Esophagus squamous epithelium (tissue), 5 donors: ENCODE results near the gene FBXO46. TPM values are rescaled to one million over a fixed set of nuclear protein-coding genes. Genes with fewer than 3 reads are reported as not detected.

Experiments used
- DNase-seq: peaks from one replicate; lab custom pipeline; 2025; lab: John Stamatoyannopoulos, UW
- H3K27ac ChIP-seq, 4 donors: fragments of 200-600 bp; sonication (generic); one replicate each; pipeline ENCODE4 v1.5.1; 2016 to 2019; ENCODE audit warnings: mild to moderate bottlenecking in 1 of 4
- H3K27me3 ChIP-seq, 4 donors: fragments of 200-600 bp; sonication (generic); 1 replicate in 3 of 4; 2 replicates in 1 of 4; pipeline versions ENCODE4 v1.5.1 to v1.6.0; 2017 to 2021; ENCODE audit warnings: antibody characterized with exemption in 1 of 4
- H3K36me3 ChIP-seq, 3 donors: fragments of 200-600 bp; sonication (generic); one replicate each; pipeline ENCODE4 v1.5.1; 2016 to 2019
- H3K4me1 ChIP-seq, 3 donors: fragments of 200-600 bp; sonication (generic); one replicate each; pipeline ENCODE4 v1.5.1; 2017 to 2019
- H3K4me3 ChIP-seq, 4 donors: fragments of 200-600 bp; sonication (generic); 1 replicate in 3 of 4; 2 replicates in 1 of 4; pipeline ENCODE4 v1.5.1; 2016 to 2019; ENCODE audit warnings: mild to moderate bottlenecking in 2 of 4, moderate library complexity in 1 of 4
- H3K9me3 ChIP-seq, 3 donors: fragments of 200-600 bp; sonication (generic); one replicate each; pipeline ENCODE4 v1.5.1; 2016 to 2019
- CTCF ChIP-seq, 6 experiments: fragments of 450-650 bp in 4 of 6; fragments of 200-600 bp in 2 of 6; sonication (generic) in 2 of 6; IDR thresholded peaks; one replicate each; pipeline ENCODE4 v1.5.1; 2016 to 2019; ENCODE audit warnings: antibody characterized with exemption in 6 of 6, mild to moderate bottlenecking in 4 of 6, moderate library complexity in 4 of 6
- POLR2A ChIP-seq, 4 donors: fragments of 450-650 bp; IDR thresholded peaks; one replicate each; pipeline ENCODE4 v1.6.1; 2017; ENCODE audit warnings: antibody characterized with exemption in 4 of 4, mild to moderate bottlenecking in 4 of 4, moderate library complexity in 3 of 4
- WGBS, 2 donors: methylation state at CpG; one replicate each; pipeline ENCODE4 v1.1.5; 2018; 5-methylcytosine and 5-hydroxymethylcytosine counted together
- intact Hi-C: fragments of 100-400 bp; cut with DNase I; formaldehyde crosslinking; loops from one replicate; pipeline ENCODE4 v1.15.0; 2022
- total RNA-seq, 4 donors: library from RNA; depleted of rRNA; stranded (reverse); fragments of >200 nt; gene quantifications; one replicate each; pipeline ENCODE4 v1.1.0, GENCODE V29; 2016
- donor health status: DM: yes; HTN: yes; CAD: no.

Gene FBXO46
- total RNA-seq, 4 donors from 2014 or later: 16.0 to 37.2 (median 25.9) TPM

DNA sequence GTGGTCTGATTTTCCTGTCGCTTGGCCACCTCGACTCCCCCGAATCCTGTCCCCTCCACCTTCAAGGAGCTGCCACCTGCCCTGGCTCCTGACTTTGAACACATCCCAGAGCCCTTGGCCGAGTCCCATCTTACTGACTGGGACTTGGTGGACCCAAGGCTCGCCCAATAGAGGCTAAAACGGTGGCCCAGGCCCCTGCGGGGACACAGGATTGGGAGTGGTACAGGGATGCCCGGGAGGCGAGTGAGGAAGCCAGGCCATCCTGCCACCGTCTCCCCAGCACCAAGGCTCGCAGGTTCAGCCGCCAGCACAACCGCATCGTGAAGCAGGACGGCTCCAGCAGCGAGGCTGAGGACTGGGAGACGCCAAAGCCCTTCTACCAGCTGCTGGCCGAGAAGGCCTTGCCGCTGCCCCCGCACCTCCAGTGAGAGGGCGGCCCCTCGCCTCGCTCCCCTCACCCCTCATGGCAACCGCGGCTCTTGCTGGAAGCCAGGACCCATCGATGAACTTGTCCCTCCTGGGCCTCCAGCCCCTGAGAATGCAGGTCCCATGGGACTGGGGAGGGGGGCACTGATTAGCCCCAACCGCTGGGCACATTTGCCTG lies 33.1 kb upstream of the FBXO46 start:
- TF ChIP-seq CTCF (IDR thresholded peaks at IDR 0.05) (no peak), POLR2A (IDR thresholded peaks at IDR 0.05) (no peak)
- Histone ChIP-seq H3K27ac (peak overlapping the region in 2 of 4 donors; percentile 96 to 98), H3K9me3 (no peaks in the 10 kb centered on the region), H3K4me3 (no peak overlapping the region), H3K36me3 (peaks cover 0 to 13% (median 0%) of the 10 kb centered on the region in 3 donors), H3K4me1 (peaks cover 20 to 60% (median 34%) of the 10 kb centered on the region in 3 donors), H3K27me3 (peaks cover 0 to 12% (median 0%) of the 10 kb centered on the region in 4 donors)
- 49 to 53% methylated on average over 4 to 16 of the region's 27 CpGs for WGBS, 2 donors
- intact Hi-C loops: loop anchor here (10.0 kb wide), 1 partner anchor 49 kb away; no protein-coding TSS in a partner anchor
- DNase-seq: no peak

DNA sequence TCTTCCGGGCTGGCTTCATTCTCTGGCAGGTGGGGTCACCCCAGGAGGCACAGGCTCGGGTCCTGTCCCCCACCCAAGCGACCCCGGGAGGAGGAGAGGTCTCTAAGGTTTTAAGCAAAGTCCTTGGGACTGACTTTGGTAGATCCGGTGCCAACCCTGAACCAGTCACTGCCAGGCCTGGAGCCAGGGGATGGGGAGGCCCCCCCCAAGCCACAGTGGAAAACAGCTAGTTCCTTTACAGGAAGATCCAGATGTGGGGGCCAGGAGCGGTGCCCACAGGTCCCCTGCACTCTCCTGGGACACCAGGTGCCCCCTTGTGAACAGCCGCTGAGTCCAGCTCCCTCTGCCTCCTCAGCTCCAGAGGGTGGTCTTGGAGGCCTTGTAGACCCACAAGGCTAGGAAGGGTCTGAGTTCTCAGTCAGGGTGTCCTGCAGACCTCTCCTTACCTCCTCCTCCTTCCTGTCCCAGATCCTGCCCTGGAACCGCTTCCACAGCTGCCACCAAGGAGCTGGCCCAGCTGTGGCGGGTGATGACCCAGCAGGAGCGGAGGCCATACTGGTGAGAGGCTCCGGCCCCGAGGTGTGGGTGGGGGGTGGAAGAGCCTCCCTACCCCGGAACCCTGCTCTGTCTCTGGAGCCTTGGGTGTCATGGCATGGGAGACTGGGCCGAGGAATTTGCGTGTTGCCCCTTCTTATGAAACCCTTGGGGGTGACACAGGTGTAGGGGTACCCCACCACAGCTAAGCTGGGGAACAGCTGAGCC lies 32.4 kb upstream of the FBXO46 start:
- 70 to 92% methylated on average over 4 to 7 of the region's 15 CpGs for WGBS, 2 donors
- Histone ChIP-seq H3K9me3 (no peaks in the 10 kb centered on the region), H3K27ac (no peak overlapping the region), H3K36me3 (peaks cover 0 to 13% (median 0%) of the 10 kb centered on the region in 3 donors), H3K4me3 (no peak overlapping the region), H3K27me3 (peaks cover 0 to 15% (median 0%) of the 10 kb centered on the region in 4 donors), H3K4me1 (peaks cover 20 to 59% (median 34%) of the 10 kb centered on the region in 3 donors)
- DNase-seq: no peak
- intact Hi-C loops: loop anchor here (10.0 kb wide), 1 partner anchor 48 kb away; no protein-coding TSS in a partner anchor
- no peak for TF ChIP-seq CTCF (IDR thresholded peaks at IDR 0.05)
- no peak for TF ChIP-seq POLR2A (IDR thresholded peaks at IDR 0.05)

GRCh38 chr19:45761714-45762113 lies 31.0 kb upstream of the FBXO46 start:
- peaks cover 0 to 13% (median 0%) of the 10 kb centered on the region in 3 donors for H3K36me3 ChIP-seq
- 80 to 86% methylated on average over 1 to 6 of the region's 17 CpGs for WGBS, 2 donors
- peaks cover 11 to 46% (median 28%) of the 10 kb centered on the region in 3 donors for H3K4me1 ChIP-seq
- TF ChIP-seq CTCF (IDR thresholded peaks at IDR 0.05) (no peak), POLR2A (IDR thresholded peaks at IDR 0.05) (no peak)
- H3K9me3 ChIP-seq: no peaks in the 10 kb centered on the region
- intact Hi-C loops: loop anchor here (10.0 kb wide), 1 partner anchor 47 kb away; no protein-coding TSS in a partner anchor
- no peak overlapping the region for H3K27ac ChIP-seq
- H3K27me3 ChIP-seq: peaks cover 0 to 11% (median 0%) of the 10 kb centered on the region in 4 donors
- no peak for DNase-seq
- H3K4me3 ChIP-seq: no peak overlapping the region

DNA sequence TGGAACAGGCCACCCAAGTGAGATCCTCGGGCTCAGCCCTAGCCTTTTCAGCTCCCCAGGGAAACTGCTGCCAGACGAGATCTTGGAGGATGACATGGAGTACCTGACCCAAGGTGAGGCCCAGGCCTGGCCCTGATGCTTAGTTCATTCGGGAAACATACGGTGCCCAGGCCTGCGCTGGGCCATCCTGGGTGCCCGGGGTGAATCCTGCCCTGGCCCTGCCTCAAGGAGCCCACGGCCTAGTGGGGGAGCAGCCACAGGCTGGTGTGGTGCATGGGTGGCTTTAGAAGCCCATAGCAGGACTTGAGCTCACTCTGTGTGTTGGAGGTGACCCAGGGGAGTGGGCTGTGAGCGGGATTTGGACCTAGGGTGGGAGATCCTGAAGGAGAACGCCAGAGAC lies 28.2 kb upstream of the FBXO46 start:
- no peak for DNase-seq
- TF ChIP-seq CTCF (IDR thresholded peaks at IDR 0.05) (no peak), POLR2A (IDR thresholded peaks at IDR 0.05) (no peak)
- no peaks in the 10 kb centered on the region for H3K9me3 ChIP-seq
- H3K4me3 ChIP-seq: no peak overlapping the region
- H3K4me1 ChIP-seq: peaks cover 0 to 18% (median 2%) of the 10 kb centered on the region in 3 donors
- H3K27ac ChIP-seq: no peak overlapping the region
- intact Hi-C loops: no loop called here
- no peaks in the 10 kb centered on the region for H3K36me3 ChIP-seq
- peaks cover 0 to 7% (median 0%) of the 10 kb centered on the region in 4 donors for H3K27me3 ChIP-seq
- 70 to 76% methylated on average over 2 to 3 of the region's 9 CpGs for WGBS, 2 donors

- WGBS, 2 donors: 54 to 62% methylated on average over 9 of the region's 9 CpGs
- no peak for TF ChIP-seq CTCF (IDR thresholded peaks at IDR 0.05)
- Histone ChIP-seq H3K27ac (no peak overlapping the region), H3K27me3 (peaks cover 0 to 7% (median 0%) of the 10 kb centered on the region in 4 donors), H3K9me3 (no peaks in the 10 kb centered on the region), H3K36me3 (no peaks in the 10 kb centered on the region), H3K4me3 (no peak overlapping the region), H3K4me1 (peaks cover 0 to 10% (median 0%) of the 10 kb centered on the region in 3 donors)
- intact Hi-C loops: no loop called here
- DNase-seq: no peak
These were observed 27.0 kb upstream of the FBXO46 start for GRCh38 chr19:45757695-45758094.
